GM21529 (cell line): Measurements from ENCODE around the gene RELL2.
"Not testable (repeated sequence)": the region's sequence is repeated elsewhere in the genome, so short reads cannot be mapped to it uniquely, and the experiment has no call there.

Experiments used
- ATAC-seq: cut with Tn5 transposase; IDR thresholded peaks from one replicate; pipeline ENCODE4 v1.9.1; 2021; ENCODE audit not compliant: unreplicated experiment

The RELL2 gene

GRCh38 chr5:141636413-141637122 lies at the start of gene RELL2, which contains the start of gene HDAC3:
RELL2 (plus strand) TSS chr5:141636997; CDS start chr5:141638226, 1,229 bp downstream.
HDAC3 (minus strand) TSS chr5:141636849; CDS start chr5:141636790, 59 bp downstream.
- ATAC-seq: peak; percentile 72

DNA sequence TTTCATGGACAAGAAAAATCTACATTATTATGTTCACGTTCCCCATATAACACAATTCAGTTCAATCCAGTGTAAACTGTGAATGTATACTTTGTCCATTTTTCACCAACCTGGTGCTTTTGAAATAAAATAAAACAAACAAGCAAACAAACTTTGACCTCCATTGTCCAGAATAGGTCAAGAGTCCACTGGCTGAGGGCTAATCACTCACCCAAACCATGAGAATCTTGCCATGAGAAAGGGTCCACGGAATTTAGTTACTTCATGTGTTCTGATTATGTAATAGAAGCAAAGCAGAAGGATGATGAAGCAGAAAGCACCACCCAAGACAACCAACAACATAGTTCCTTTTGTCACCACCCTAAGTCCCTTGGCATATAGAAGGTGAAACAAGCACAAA lies 46.7 kb upstream of the RELL2 start:
- ATAC-seq: no peak

GRCh38 chr5:141596867-141597266 lies 39.9 kb upstream of the RELL2 start:
- no peak for ATAC-seq

GRCh38 chr5:141597394-141597793 lies 39.4 kb upstream of the RELL2 start:
- ATAC-seq: no peak

DNA sequence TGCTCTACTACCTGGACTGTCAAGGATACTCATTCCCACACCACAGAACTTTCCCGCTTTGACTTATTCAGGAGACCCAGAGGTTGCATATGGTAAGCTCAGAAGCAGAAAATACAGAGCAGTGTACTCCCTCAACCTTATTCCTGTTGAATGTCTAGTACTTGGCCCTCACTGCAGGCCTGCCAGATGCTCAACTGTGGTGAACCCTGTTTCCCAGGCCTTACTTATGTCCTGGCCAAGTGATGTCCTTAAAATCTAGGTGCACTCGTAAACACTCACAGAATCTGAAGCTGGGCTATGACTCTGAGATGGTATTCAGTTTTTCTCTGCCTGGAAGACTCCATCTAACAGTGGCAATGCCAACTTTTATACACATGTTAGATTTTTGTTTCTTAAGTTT lies 39.0 kb upstream of the RELL2 start:
- no peak for ATAC-seq

DNA sequence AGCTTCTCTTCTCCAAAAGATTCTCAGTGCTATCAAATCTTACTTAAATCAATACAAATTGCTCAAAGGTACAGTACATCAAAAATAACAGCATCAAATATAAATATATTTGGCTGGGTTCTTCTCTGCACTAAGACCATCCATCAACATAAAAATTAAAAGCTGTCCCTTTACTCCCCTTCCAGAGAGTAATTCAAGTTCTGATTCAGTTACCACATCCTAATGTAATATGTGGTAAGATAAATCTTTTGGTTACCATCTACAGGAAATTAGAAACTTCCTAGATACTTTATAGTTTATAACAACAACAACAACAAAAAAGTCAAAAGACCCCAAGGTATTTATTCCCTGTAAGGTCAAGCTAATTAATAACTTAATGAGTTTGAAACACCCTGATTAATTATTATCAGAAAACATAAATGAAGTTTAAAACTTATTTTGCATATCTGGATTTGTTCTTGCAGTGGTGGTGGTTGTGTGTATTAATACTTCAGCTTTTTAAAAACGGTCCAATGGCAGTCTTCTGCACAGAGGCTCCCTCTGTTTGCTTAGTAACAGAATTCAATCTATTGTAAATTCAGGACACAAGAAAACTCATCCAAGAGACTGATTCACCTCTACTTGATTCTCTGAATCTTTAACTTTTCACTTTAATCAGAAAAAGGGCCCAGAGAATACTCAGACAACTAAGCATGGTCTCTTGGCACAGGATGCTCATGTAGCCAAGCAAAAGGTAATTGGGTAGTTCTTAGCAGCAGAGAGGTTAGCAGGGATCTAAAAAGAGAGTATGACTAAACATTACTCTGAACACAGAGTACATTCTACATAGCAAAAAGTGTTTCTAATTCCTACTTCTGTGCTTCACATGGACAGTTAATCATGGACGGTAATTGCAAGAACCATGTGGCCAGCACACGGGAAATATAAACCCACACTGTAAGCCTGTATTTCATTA lies 38.1 kb upstream of the RELL2 start:
- ATAC-seq: no peak

DNA sequence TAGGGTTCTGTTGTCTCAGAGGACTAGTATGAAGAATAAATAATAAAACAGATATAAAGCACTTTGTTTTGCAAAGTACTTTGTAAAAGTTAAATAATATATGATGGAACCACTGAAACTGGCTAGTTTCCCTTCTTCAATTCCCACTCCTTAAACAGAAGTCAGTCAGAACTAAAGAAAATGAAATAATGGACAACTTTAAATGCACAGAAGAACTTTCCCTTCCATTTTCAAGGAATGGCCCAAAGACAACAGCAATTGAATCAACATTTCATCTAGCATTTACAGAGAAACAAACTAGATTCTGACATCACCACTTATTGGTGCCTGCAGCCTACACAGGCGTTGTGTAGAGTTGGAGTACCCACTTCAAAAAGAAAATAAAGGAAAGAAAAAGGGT lies 34.2 kb upstream of the RELL2 start:
- ATAC-seq: no peak

GRCh38 chr5:141603923-141604717 lies 32.7 kb upstream of the RELL2 start:
- no peak for ATAC-seq

- peak; percentile 96 for ATAC-seq
These were observed 31.1 kb upstream of the RELL2 start for GRCh38 chr5:141605523-141606277.

DNA sequence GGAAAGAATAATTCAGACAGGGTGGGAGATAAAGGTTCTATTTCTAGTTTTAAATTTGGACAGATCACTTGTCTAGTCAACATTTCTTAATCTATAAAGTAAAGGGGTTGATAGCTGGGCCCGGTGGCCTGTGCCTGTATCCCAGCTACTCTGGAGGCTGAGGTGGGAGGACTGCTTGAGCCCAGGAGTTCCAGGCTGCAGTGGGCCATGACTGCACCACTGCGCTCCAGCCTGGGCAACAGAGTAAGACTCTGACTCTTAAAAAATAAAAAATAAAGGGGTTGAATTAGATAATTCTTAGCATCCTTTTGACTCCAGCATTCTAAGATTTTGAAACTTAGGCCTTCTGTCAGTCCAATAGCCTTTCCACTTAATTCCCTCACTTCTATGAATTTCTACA lies 28.8 kb upstream of the RELL2 start:
- no peak for ATAC-seq

GRCh38 chr5:141608557-141608956 lies 28.2 kb upstream of the RELL2 start:
- ATAC-seq: no peak

DNA sequence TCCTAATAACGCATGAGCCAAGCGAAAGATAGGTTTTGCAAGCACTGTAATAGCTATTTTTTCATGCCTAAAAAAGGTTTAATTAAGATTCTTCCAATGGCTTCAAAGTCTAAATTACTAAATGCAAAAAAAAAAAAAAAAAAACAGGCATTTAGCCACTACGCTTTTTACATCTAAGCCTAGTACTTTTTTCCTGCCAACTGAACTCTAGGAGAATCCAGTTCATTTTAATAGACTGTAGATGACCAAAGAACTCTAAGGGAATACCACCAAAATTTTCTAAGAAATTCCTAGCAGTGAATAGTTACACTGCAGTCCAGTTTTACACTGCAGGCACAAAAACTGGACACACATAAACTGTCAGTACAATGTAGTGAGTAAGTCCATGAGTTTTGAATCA lies 27.8 kb upstream of the RELL2 start:
- no peak for ATAC-seq

- not testable (repeated sequence) for ATAC-seq
These were observed 26.9 kb upstream of the RELL2 start for GRCh38 chr5:141609921-141610320.

DNA sequence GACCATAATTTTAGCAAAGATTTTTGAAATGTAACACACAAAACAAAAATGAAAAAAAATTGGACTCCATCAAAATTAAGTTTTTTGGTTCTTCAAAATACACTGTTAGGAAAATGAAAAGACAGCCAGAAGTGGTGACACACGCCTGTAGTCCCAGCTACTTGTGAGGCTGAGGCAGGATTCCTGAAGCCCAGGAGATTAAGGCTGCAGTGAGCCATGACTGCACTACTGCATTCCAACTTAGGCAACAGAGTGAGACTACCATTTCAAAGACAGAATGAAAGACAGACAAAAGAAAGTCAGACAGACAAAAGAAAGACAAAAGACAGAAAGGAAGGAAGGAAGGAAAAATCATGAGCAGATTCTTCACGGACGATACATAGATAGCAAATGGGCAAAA lies 25.5 kb upstream of the RELL2 start:
- no peak for ATAC-seq

GRCh38 chr5:141613344-141613743 lies 23.5 kb upstream of the RELL2 start:
- ATAC-seq: no peak

- ATAC-seq: no peak
These were observed 20.6 kb upstream of the RELL2 start for GRCh38 chr5:141615991-141616720.

DNA sequence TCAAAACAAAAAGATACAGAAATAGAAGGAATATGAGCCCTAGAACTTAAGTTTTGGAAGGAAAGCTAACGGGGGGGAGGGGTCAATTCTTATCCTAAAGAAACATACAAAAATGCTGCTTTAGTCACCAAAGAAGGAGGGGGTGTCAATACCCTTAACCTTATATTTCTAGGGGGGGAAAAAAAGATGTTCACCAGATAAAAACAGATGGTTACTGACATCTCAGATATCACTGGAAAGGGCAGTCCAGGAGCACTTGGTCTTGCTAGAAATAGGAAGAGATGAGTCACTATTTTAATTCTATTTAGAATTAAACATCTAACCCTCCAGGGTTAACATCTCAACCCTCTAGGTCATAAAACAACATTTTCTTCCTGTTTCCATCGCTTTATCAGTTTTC lies 19.7 kb upstream of the RELL2 start:
- no peak for ATAC-seq

DNA sequence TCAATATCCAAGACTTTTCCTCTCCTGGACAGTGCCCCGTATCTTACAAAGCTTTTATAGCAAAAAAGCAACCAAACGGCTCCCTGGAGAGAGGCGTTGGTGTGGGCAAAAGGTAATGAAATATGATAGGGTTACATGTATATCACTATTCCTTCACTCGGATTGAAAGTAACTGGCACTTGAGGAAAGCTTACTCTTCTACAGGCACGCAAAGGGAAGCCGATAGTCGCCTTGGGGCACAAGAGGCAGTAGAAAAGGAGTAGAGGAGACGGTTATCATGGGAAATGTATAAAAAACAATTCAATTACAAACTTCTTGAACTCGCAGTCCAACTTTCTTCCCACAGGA lies 19.1 kb upstream of the RELL2 start:
- no peak for ATAC-seq

- ATAC-seq: peak; percentile 30
These were observed 18.6 kb upstream of the RELL2 start for GRCh38 chr5:141618030-141618803.
